Hindlimb muscle (tissue), 1 donor: ENCODE data around the gene PPP1R26. TPM values are rescaled to one million over a fixed set of nuclear protein-coding genes. Genes with fewer than 3 reads are reported as not detected.

ENCODE experiments used
- DNase-seq: peaks from one replicate; pipeline ENCODE4 v3.0.0-alpha.2; 2013
- polyA plus RNA-seq: library from polyadenylated mRNA; unstranded; fragments of 120-200 nt; gene quantifications from one replicate; pipeline ENCODE4 v1.2.1, GENCODE V29; 2013; ENCODE audit not compliant: insufficient read length

The PPP1R26 gene
- polyA plus RNA-seq, 1 donor, result 14.3 TPM

DNA sequence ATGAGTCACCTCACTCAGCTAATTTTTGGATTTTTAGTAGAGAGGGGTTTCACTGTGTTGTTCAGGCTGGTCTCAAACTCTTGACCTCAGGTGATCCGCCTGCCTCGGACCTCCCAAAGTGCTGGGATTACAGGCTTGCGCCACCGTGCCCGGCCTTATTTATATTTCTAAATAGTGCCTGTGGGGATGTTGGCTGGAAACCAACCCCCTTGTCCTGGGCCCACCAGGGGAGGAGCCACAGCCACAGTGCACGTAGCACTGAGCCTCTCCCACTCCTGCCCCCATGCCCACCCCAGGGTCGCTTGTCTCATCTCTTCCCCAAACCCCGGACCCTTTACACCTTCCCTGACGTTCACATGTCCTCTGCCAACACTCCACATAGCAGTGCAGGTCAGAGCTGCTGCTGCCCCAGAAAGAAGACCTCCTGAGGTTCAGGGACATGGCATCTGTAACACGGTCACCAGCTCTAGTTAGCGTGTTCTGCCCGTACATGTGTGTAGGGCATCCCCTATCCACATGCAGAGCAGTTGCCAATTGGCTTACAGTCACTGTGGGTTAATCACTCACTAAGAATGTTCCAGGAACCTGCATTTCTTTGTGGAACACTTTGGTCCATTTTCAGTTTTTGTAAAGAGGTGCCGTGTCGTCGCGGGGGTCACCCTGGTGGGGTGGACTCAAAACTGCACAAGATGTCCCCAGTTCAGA, 10.7 kb downstream of the PPP1R26 start:
- DNase-seq, result no peak

DNA sequence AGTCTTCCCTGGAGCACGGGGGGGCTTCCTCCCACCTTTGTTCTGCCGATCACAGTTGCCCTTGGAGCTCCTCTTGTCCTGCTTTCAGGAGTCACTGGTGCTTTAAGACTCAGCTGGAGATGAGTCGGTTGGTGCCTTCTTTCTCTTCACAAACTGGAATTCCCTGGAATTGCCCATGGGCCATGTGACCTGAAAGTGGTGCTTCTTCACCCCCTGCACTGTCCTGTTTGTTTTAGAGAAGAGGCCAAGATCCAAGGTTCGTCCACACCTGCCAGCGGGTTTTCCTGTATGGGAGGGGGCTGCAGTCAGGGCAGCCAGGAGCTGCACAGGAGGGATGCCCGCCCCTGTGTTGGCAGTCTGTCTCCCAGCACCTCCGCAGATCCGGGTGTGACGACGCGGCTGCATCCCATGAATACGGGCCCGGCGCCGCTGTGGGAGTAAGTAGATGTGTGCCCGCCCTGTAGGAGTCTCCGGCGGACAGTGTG, 11.4 kb downstream of the PPP1R26 start:
- DNase-seq, result no peak

DNA sequence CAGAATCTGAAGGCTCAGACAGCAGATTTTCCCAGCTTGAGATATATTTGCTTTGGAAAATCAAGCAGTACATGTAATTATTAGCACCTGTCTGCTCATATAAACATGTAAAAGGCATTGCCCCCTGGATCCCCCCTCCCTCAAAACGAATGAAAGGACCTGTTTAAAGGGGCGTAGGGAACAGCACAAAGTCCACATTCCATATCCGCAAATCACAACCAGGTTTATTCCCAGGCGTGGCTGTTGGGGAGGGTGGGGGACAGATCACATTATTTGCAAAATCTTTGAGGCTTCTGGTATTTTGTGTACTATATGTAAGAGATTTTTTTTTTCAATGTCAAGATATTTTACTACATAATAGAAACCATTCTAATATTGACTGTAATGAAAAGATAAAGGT, 12.2 kb downstream of the PPP1R26 start:
- no peak for DNase-seq

DNA sequence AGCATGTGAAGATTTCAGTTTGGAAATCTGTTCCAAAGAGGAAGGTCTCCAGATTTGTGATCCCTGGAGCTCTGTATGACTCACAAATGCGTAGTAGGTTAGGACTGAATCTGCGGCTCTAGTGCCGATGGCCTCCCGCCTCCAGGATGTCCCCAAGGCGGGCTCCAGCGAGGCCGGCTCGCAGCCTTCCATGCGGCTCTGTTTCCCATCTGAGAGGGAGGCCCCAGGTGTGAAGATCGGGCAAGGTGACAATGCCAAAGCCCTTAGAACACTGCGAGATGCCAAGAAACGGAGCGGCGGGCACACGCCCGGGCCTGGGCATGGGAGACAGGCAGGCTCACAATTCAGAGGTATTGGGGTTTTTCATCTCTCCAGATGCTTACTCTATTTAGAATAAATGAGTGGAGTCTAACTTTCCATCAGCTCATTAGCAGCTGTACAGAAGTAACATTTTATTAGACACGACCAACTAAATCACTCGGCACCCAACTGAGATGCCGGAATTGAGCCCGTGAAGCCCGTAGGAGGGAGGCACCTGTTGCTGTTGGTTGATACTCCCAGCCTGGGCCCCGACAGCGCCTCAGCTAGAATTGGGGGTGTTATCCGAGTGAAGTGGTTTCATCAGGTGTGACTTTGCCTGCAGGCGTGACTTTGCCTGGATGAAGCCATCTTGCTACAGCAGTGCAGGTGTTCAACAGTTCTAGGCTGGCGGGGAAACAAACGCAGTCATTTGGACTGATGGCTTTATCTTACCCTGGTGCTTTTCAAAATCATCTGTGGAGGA, 13.5 kb downstream of the PPP1R26 start:
- no peak for DNase-seq

DNA sequence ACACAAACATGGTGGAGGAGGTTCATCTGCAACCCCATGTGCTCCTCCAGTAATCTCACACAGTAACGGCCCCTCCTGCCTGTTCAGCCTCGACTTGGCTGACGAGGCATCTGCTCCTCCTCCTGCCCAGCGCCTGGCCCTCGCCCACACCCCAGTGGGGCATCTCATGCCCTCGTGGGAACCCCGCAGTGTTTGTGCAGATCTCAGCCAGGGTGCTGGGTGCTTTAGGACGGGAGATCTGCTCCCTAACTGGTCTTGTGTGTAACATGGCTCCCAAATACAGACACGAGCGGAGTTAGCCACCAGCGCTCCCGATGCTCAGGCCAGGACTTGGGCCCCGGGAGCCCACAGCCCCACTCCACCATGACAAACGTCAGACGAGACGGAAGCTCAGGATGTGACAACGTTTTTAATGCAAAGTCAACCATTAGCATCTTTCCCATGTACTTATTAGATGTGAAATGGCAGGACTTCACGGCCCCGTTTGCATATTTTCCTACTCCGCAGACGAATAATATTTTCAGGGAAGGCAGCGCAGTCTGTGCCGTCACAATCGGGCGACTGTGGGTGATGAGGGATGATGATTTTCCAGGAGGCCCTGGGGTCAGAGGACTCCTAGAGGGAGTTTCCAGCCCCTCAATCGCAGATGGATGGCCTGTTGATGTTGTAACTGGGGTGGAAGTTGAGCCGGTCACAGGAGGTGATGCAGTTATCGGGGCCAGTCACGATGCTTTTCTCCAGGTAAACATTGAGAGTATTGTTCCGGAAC, 15.4 kb downstream of the PPP1R26 start:
- DNase-seq, result no peak

DNA sequence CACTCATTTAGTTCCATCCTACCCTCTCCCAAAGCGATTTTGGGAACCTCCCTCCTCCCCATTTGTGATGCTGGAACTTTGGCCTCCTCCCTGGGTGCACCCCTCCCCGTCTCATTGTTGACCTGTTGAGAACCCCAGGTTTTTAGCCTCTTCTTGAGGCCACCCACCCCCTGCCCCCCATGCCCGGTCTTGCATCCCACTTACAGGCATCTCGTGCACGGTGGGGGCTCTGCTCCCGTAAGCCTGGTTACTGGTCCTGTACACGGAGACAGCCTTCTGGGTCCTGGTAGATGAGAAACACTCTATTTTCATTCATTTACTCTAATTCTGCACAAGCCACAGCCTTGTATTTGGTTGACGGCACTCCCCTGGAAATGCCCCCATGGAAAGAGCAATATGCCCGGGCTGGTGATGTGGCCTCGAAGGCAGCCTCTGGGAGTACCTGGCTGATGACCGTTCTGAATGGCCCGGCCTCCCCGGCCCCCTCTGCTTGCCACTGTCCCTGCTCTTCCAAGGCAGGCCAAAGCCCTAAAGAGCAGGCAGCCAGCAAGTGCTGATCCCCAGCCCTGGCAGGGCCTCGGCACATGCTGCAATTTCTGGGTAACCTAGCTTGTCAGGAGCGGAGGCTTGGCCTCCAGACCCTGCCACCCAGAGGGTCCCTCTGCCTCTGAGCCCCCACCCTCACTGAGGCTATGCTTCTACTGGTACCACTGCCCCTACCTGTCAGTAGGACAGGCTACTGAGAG, 19.0 kb downstream of the PPP1R26 start:
- no peak for DNase-seq

DNA sequence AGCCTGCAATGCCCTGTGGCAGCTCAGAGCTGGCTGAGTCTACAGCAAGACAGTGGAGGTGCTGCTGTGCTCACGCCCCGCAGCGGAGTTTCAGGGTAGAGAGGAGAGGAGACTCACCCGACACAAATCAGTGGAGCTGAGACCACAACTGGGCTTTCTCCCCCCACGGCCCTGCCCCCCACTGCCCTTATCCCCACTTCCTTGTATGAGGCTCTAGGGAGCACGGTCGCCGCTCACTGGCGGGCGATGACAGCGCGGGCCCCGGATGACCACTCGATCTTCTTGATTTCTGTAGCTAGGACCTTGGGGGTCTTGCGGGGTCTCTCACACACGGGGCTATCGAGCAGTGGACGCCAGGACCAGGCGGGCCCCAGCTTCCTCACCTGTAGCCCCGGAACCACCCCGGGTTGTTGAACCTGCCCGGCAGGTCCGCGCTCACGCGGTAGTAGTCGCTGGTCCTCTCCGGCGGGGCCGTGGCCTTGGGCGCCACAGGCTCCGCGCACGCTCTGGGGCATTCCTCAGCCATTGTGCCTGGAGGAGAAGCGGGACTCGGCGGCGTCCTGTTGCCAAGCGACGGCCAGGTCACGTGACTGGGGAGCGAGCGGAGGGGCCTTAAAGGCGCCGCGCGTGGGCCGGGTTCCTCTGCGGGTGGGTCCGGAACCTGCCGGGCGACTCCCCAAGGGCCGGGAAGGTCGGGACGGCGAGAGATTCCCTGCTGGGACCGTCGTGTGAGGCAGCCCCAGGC, 19.9 kb downstream of the PPP1R26 start:
- DNase-seq, result peak; percentile 90

DNA sequence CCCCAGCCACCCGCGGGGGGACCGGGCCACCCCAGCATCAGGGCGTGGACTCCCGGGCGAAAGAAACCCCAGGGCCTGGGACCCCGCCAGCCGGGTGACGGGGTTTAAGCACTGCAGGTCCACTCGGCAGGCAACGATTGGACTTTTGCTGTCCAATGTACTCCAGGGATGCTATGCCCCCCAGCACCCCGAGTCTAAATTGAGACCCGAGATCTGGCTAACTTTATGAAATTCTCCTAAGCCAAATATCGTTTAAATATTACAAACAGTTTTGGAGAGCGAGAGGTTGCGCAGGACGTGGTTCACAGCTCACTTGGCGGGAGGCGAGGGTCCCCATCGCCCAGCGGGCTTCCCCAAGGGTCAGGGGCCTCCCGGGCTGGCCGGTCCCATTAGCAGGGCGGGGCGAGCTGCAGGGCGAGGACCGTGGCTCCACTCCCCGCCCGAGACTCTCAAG, 20.5 kb downstream of the PPP1R26 start:
- peak; percentile 53 for DNase-seq

DNA sequence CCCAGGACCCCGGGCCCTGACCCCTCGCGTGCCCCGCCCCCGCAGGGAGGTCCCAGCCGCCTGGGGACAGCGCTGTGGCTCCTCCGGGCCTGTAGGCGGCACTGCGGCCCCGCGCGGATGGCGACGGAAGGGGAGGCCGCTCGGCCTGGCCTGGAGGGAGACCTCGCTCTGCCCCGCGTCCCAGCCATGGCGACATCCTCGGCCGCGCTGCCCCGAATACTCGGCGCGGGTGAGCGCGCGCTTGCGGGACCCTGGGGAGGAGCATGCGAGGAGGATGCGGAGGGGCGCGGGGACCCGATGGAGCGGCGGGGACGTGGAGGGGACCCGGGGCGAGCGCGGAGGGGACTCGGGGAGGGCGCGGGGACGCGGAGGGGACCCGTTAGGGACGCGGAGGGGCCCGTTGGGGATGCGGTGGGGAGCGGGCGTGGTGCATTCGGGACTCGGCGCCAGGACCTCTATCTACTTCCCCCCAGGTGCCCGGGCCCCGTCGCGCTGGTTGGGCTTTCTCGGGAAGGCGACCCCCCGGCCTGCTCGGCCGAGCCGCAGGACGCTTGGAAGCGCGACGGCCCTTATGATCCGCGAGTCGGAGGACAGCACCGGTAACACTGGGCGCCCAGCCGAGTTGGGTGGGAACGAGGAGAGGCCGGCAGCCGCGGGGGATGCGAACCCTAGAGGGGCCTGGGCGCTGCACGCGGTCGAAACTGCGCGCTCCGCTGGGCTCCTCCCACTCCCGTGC, 21.1 kb downstream of the PPP1R26 start, which contains the start of gene MRPS2:
Gene MRPS2, plus strand, starts transcription at position 158 of the 736 bp plus-strand sequence. Its CDS starts 29 bp downstream, at position 187.
- DNase-seq, result peak; percentile 89

DNA sequence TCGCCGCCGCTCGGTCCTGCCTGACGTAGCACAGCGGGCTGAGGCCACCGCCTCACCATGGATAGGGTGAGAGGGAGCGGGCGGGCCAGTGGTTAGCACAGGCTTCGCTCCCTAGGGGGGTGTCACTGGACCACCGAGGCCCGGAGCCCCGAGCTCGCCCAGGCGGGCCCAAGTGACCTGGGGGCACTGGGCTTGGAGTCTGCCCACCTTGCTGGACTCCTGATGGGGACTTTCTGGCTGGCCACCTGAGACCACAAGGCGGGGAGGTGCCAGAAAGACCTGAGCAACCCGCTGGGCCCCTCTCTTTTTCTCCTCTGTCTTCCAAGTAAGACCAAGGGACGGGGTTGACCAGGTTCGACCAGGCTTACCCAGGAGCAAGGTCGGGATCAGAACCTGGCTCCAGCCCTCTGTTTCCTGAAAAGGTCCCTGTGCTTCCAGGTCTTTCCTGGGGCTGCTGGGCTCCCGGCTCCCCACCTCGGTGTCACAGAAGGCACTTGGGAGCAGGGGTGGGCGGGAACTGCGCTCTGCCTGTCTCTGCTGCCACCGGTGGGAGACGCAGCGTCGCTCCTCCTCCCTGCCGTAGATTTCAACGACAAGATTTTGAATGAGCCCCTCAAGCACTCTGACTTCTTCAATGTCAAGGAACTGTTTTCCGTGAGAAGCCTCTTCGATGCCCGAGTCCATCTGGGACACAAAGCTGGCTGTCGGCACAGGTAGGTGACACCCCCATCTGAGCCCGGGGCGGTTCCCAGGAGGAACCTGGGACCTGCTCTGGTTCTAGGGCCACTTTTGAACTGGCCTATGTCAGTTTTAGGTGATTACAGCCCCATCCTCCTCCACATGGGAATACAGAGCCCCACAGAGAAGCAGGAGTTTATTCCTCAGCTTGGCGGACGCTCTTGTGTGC, 21.9 kb downstream of the PPP1R26 start:
- DNase-seq, result no peak

DNA sequence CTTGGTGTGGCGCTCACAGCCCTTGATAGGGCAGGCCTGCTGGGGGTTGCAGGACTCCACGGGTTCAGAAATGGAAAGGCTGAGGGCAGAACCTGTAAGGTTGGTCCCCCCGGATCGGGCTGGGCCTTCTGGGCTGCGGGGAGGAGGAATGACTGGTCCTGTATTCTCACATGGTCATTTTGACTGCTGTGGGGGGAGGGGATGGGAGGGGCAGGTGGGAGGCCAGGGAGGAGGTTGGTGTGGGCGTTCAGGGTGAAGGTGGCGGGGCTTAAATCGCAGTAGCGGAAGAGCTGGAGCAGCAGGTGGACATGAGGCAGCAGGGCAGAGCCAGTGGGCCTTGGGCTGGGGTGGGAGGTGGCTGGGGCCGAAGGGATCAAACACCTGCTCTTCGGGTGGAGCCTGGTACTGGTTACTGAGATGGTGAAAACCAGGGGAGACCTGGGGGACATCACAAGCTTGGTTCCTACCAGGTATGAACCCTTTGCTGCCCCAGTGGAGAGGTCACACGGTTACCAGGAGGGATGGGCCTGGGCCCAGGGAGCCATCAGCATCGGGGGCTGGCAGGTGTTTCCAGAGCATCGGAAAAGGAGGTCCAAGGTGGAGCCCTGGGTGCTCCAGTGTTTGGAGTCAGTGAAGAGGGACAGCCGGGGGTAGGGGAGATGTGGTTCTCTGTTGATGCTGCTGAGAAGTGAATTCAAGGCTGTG, 22.7 kb downstream of the PPP1R26 start:
- DNase-seq, result no peak

DNA sequence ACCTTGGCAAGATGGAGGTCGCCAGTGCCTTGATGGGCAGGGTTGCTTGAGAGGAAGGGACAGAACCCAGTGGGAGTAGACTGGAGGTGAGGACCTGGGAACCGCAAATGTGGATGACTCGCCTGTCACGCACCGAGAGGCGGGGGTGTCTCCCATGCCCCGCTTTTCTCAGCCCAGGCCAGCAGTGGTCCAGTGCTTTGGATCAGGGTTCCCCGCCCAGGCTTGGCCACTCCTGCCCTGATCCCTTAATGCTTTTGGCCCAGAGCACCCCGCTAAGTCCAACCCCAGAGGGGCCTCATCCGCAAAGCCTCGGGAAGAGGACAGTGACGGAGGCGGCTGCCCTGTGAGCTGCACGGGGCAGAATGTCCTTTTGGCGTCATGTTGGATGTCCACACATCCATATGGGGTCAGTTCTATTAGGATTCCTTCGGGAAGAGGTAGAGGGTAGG, 23.3 kb downstream of the PPP1R26 start:
- DNase-seq, result no peak

DNA sequence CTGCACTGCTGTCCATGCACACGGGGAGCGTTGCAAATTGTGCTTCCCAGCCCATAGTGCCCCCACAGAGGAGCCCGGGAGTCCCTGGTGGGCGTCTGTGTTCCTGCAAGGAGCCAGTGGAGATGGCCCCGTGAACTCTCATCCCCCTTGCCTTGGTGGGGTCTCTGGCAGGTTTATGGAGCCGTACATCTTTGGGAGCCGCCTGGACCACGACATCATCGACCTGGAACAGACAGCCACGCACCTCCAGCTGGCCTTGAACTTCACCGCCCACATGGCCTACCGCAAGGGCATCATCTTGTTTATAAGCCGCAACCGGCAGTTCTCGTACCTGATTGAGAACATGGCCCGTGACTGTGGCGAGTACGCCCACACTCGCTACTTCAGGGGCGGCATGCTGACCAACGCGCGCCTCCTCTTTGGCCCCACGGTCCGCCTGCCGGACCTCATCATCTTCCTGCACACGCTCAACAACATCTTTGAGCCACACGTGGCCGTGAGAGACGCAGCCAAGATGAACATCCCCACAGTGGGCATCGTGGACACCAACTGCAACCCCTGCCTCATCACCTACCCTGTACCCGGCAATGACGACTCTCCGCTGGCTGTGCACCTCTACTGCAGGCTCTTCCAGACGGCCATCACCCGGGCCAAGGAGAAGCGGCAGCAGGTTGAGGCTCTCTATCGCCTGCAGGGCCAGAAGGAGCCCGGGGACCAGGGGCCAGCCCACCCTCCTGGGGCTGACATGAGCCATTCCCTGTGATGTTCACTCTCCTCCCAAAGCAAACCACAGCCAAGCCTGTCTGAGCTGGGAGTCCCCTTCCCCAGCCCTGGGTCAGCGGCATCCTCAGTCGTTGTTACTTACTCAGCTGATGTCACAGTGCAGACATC, 24.0 kb downstream of the PPP1R26 start:
- no peak for DNase-seq

DNA sequence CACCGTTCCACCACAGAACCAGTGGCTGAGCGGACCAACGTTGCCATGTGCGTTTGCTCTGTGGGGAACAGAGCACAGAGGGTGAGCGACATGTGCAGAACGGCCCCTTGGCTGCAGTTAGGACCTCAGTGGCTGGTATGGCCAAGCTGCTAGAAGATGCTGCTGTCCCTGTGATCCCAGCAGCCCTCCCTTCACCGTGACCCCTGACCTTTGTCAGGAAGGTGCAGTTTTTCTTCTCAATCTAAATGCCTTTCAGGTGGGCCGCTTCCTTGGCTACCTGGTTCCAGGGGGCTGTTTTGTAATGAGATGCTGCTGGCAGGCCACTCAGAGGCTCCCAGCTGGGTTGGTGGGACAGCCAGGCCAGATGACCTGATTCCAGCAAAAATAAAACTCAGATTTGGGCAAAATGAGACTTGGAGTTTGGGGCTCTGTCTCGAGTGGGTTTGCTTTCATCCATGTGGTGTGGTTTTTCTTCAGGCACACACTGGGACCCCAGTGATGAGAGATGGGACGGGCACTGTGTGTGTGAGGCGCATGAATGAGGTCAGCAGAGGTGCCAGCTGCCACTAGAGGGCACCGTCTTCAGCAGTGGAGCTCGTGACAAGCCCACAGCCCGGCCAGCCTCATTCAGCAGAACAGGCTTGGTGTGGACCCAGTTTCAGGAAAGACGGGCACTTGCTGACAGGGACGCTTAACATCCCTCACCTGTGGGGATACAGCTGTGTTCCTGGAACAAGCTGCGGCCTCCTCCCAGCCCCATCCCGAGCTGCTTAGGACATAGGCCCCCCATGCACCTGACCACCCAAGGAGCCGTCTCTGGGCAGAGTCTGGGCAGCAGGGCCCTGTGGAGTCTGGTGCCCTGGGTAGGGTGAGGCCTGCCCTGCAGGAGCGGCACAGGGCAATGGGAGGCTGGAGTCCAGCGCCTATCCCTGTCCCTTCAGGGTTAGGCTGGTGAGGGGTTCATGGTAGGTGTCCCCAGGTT, 25.0 kb downstream of the PPP1R26 start:
- DNase-seq, result no peak

DNA sequence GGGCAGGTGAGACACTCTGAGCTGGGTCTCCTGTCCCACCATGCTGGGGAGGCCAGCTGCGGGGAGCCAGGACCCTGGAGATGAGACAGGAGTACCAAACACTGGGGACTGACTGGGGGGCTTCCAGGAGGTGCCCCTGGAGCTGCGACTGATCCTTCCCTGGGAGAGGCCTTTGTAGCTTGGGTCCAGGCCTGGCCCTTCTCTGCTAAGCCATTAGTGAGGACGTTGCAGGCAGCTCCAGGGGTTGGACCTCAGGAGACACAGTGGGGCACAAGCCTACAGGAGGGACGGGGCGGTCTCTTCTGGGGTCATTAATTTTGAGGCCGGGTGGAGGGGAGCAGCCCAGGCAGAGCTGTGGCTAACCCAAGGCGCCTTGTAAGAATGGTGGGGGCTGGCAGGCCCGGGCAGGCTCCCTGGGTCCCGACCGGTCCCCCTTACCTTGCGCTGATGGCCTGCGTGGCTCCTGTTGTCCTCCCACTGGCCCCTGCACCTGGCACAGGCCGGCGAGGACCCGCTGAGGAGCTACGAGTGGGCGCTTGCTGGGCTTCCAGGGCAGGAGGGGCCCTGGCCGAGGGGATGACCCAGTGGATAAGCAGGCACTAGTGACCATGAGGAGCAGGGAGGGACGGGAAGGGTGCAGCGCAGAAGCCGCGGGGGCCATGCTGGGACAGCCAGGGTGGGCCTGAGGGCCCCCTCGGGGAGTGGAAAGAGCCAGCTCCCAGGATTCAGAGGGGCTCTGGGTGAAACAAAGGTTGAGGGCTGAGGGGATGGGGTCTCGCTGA, 26.0 kb downstream of the PPP1R26 start:
- no peak for DNase-seq
